Limb (tissue), 2 donors: ENCODE results near the gene NNMT.

Source experiments
- DNase-seq, 2 donors: peaks; one replicate each; pipeline ENCODE4 v3.0.0-alpha.2; 2016; ENCODE audit errors: extremely low spot score in 2 of 2

NNMT gene

GRCh38 chr11:114295676-114296604 lies at the start of gene NNMT:
Gene NNMT, plus strand, starts transcription at chr11:114296399. Its CDS starts 158 bp downstream, at chr11:114296557.
- DNase-seq: peak; percentile 54 to 65

DNA sequence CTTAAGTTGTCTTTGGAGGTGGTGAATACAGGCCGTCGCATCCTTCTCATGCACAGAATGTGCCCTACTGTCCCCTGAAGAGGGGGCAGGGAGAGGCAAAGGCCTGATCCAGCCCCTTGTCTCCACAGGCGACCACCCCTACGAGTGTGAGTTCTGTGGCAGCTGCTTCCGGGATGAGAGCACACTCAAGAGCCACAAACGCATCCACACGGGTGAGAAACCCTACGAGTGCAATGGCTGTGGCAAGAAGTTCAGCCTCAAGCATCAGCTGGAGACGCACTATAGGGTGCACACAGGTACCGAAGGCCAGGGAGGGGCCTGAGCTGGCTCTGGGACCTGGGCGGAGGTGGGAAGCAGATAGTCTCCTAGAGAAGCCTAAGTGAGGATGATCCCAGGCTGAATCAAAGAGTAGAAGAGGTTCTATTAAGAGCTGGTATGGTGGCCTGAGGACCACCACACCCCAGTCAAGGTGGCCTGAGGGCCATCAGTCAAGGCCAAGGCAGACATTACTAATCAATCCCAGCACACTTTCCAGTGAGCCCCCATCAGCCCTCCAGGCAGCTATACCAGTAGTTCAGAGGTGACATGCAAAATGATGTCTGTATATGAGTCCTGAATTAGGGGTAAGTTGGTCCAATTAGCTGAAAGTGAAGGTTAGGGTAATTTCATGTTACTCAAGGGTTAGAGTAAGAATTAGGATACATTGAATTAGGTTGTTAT lies 49.0 kb upstream of the NNMT start:
- DNase-seq: no peak

- DNase-seq: no peak
These were observed 46.0 kb upstream of the NNMT start for GRCh38 chr11:114250180-114250579.

DNA sequence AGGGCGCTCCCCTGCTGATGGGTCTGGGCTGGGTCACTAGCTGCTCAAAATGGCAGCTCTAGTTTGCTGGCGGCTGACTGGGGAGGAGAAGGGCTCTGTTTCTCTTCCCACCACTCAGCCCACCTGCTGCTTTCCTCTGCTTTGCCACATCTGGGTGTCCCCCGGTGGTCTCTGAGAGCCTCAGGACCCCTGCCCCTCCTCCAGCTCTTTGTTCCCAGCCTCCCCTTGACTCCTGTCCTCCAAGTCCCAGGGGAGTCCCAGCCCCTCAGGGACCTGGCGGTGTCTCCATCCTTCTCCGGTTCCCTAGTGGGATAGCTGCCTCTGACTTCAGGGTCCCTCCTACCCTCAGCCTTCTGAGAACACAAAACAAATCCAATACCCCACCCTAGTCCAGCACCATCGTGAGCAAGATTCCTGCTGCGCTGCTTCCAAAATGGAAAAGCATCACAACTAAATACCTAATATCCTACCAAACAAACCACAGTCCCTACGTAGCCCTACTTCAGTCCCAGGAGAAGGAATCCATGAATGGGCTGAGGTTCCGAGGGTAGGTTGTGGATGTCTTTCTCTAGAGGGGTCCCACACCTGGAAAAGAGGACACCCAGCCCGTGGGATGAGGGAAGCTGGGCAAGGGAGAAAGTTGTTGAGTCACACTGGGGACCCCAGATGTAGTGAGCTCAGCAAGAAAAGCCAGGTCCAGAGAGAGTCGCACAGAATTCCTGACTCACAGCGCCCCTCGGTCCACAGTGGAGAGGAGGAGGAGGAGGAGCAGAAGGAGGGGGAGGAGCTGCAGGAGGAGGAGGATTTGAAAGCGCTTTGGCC lies 45.0 kb upstream of the NNMT start:
- peak in 1 of 2 donors; percentile 42 for DNase-seq

GRCh38 chr11:114251815-114252337 lies 44.3 kb upstream of the NNMT start:
- no peak for DNase-seq

DNA sequence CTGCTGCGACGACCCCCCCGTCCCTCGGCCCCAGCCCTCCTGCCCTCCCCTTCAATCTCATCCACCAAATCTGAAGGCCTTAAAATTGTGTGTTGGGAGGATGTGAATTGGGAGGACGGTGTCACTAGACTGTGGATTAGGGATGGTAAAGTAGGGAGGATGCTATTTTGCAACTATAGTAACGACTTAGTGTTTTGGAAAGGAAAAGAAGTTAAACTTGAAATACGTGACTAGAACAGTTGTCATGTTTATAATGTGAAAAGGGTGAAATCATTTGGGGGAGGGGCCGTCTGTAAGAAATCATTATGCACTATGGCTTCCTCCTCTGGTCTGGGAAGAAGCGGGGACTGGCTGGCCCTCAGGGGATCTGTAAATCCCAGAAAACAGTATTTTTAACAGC lies 43.4 kb upstream of the NNMT start:
- DNase-seq: peak in 1 of 2 donors; percentile 56

GRCh38 chr11:114253771-114254170 lies 42.4 kb upstream of the NNMT start:
- DNase-seq: no peak

DNA sequence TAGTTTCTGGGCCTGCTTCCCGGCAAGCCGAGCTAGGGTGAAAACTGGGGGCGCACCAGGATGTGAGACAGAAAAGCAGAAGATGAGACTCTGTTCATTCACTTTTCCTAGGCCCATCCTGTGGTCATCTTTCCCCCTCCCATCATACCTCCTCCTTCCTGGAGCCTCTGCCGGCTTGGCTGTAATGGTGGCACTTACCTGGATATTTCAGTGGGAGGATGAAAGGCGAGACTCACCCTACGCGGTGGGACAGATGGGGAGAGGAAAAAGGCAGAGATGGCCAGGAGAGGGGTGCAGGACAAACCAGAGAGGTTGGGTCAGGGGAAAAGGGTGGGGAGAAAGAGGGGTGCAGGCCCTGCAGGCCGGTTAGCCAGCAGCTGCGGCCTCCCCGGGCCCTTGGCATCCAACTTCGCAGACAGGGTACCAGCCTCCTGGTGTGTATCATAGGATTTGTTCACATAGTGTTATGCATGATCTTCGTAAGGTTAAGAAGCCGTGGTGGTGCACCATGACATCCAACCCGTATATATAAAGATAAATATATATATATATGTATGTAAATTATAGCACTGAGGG lies 41.5 kb upstream of the NNMT start:
- DNase-seq: no peak

DNA sequence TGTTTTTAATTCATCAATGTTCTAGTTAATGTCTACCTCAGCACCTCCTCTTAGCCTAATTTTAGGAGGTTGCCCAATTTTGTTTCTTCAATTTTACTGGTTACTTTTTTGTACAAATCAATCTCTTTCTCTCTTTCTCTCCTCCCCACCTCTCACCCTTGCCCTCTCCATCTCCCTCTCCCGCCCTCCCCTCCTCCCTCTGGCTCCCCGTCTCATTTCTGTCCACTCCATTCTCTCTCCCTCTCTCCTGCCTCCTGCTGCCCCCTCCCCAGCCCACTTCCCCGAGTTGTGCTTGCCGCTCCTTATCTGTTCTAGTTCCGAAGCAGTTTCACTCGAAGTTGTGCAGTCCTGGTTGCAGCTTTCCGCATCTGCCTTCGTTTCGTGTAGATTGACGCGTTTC lies 40.9 kb upstream of the NNMT start:
- no peak for DNase-seq

- DNase-seq: no peak
These were observed 39.8 kb upstream of the NNMT start for GRCh38 chr11:114256176-114256966.

DNA sequence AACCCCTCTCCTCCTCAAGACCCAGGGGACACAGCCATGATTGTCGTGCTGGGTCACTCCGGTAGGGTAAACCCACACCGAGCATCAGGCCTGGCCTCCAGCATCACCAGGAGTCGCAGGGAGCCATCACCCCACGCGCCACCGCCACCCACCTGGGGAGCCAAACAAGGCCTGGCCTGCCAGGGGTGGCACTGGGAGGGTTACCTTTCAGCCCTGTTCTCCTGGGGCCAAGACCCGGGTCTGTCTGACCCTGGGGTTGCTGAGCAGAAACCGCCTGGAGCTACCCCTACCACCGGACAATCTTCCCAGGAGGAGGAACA lies 39.3 kb upstream of the NNMT start:
- DNase-seq: no peak

DNA sequence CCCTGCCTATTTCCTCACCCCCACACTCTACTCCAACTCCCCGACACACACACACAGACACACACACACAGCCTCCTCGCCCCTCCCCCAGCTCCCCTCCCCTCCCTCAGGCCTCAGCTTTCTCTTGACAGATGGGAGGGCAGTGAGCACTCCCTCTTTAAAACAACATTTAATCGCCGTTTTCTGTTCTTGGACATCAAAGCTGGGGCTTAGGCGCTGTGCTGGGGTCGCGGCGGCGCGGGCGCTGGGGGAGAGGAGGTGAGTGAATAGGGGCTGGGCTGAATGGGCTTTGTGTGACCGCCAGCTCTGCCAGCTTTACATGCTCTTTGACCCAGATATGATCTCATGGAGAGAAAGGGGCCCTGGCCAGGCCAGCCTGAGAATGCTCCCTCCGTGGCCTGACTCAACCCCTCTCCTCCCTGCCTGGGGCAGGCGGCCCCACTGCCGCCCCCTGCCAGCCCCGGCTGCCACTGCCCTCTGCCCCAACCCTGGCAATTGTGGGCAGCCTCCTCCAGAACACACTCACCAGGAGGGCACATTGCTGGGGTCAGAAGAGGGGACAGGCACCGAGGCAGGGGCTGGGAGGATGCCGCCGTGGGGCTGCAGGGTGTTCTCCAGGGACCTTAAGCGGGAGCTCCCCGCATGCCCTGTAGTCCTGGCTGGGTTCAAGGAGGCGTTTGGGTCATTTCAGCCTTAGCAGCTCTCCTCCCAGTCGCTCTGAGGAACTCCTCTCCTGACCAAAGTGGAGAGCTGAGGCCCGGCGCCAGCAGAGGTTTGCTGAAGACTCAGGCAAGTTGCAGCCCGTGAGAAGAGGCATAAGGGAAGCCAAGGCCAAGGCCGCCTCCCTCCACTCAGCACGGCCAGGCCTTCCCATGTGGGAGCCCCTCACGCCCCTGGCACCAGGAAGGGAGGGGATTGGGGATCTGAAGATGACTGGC lies 38.3 kb upstream of the NNMT start:
- peak in 1 of 2 donors; percentile 65 for DNase-seq

GRCh38 chr11:114258696-114259095 lies 37.5 kb upstream of the NNMT start:
- no peak for DNase-seq

DNA sequence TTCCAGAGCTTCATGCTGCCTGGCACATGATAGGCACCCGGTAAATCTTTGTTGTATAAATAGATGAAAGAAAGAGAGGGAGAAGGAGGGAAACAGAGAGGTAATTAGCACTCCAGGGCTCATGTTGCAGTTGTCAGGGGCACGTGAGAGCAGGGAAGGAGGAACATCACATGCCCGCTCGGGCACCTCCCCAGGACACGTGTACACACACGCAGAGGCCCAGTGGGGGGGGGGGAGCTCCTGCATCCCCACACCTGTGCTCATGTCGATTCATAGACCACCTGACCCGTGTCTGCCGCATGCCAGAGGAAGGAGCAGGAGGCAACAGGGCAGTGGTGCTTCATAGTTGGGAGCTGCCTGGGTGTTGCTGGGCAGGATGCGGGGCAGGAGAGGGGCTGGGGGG lies 37.1 kb upstream of the NNMT start:
- DNase-seq: no peak

DNA sequence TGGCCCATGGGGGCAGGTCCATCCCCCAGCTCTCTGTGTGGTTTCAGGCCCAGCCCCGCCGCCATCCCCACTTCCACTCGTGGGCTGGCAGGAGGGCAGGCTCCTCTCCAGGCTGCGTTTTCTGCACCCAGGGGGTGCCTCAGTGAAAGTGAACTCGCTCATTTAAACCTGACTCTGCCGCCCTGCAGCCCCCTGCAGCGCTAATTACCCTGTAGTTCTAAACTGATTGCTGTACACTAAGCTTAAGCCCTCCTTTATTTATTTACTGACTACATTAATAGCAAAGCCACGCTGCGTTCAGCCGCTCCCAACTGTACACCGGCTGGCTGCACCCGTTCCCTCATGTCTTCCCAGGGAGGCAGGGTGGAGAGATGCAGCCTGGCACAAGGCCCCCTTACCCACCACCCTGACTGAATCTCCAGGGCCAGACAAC lies 36.6 kb upstream of the NNMT start:
- no peak for DNase-seq

- DNase-seq: no peak
These were observed 36.1 kb upstream of the NNMT start for GRCh38 chr11:114260077-114260476.

GRCh38 chr11:114260483-114260882 lies 35.7 kb upstream of the NNMT start:
- DNase-seq: no peak

- DNase-seq: no peak
These were observed 34.4 kb upstream of the NNMT start for GRCh38 chr11:114261791-114262190.
